SK-N-SH treated with all-trans-retinoic acid at 6 μM for 48 hours (cell line): ENCODE data around the gene SLC30A10.
"Not testable (repeated sequence)": the region's sequence is repeated elsewhere in the genome, so short reads cannot be mapped to it uniquely, and the experiment has no call there.

Source experiments
- ATAC-seq: fragments of 200-7000 bp; cut with Tn5 transposase; 3 replicates; pipeline ENCODE4 v1.9.1; 2020; ENCODE audit warnings: mild to moderate bottlenecking, moderate library complexity
- ARNTL ChIP-seq: fragments of 450-650 bp; formaldehyde crosslinking; IDR thresholded peaks from 2 replicates; pipeline ENCODE4 v1.5.0; 2020; ENCODE audit warnings: low read depth, mild to moderate bottlenecking, moderate library complexity, borderline replicate concordance
- BACH2 ChIP-seq: fragments of 250-450 bp; sonication (Bioruptor Pico); IDR thresholded peaks from 2 replicates; pipeline ENCODE4 v1.9.0; 2021; ENCODE audit warnings: mild to moderate bottlenecking, borderline replicate concordance
- CSDC2 ChIP-seq: fragments of 250-450 bp; sonication (Bioruptor Pico); IDR thresholded peaks from 2 replicates; pipeline ENCODE4 v1.5.0; 2020; ENCODE audit warnings: mild to moderate bottlenecking, moderate library complexity
- ESRRG ChIP-seq: fragments of 250-450 bp; sonication (Bioruptor Pico); IDR thresholded peaks from 2 replicates; pipeline ENCODE4 v1.6.1; 2021; ENCODE audit warnings: mild to moderate bottlenecking
- GLIS3 ChIP-seq: fragments of 250-450 bp; sonication (Bioruptor Pico); IDR thresholded peaks from 2 replicates; pipeline ENCODE4 v1.5.0; 2020; ENCODE audit warnings: mild to moderate bottlenecking, moderate library complexity
- ISL1 ChIP-seq: fragments of 250-450 bp; sonication (Bioruptor Pico); IDR thresholded peaks from 2 replicates; pipeline ENCODE4 v2.1.2; 2022; ENCODE audit warnings: mild to moderate bottlenecking, moderate library complexity
- OSR1 ChIP-seq: fragments of 250-450 bp; sonication (Bioruptor Pico); IDR thresholded peaks from 2 replicates; pipeline ENCODE4 v1.8.0; 2022; ENCODE audit warnings: moderate library complexity, mild to moderate bottlenecking, inconsistent platforms
- PPARA ChIP-seq: fragments of 250-450 bp; sonication (Bioruptor Pico); IDR thresholded peaks from 2 replicates; pipeline ENCODE4 v1.5.0; 2020; ENCODE audit warnings: mild to moderate bottlenecking, borderline replicate concordance
- RARB ChIP-seq: fragments of 250-450 bp; sonication (Bioruptor Pico); IDR thresholded peaks from 2 replicates; pipeline ENCODE4 v1.8.0; 2021; ENCODE audit warnings: mild to moderate bottlenecking, moderate library complexity
- TCF4 ChIP-seq: fragments of 250-450 bp; sonication (Bioruptor Pico); IDR thresholded peaks from 2 replicates; pipeline ENCODE4 v1.8.0; 2021; ENCODE audit warnings: mild to moderate bottlenecking, moderate library complexity, borderline replicate concordance
- ZC3H10 ChIP-seq: fragments of 250-450 bp; sonication (Bioruptor Pico); IDR thresholded peaks from 2 replicates; pipeline ENCODE4 v1.5.1; 2021; ENCODE audit warnings: mild to moderate bottlenecking, moderate library complexity
- ZFP3 ChIP-seq: fragments of 250-450 bp; sonication (Bioruptor Pico); IDR thresholded peaks from 2 replicates; pipeline ENCODE4 v1.5.0; 2020; ENCODE audit warnings: mild to moderate bottlenecking, moderate library complexity
- ZNF565 ChIP-seq: fragments of 450-650 bp; formaldehyde crosslinking; conservative IDR thresholded peaks from 2 replicates; pipeline ENCODE4 v1.5.0; 2020; ENCODE audit warnings: low read depth, mild to moderate bottlenecking, moderate library complexity
- ZNF8 ChIP-seq: fragments of 450-650 bp; formaldehyde crosslinking; IDR thresholded peaks from 2 replicates; pipeline ENCODE4 v1.5.0; 2020; ENCODE audit warnings: mild to moderate bottlenecking, moderate library complexity
- TF ChIP-seq, protein P1 (sequence below): fragments of 250-450 bp; sonication (Bioruptor Pico); IDR thresholded peaks from 2 replicates; pipeline ENCODE4 v1.5.1; 2021; ENCODE audit warnings: mild to moderate bottlenecking, moderate library complexity
- TF ChIP-seq, protein P2 (sequence below): fragments of 250-450 bp; sonication (Bioruptor Pico); IDR thresholded peaks from 2 replicates; pipeline ENCODE4 v1.8.0; 2020; ENCODE audit warnings: mild to moderate bottlenecking, moderate library complexity, borderline replicate concordance
- TF ChIP-seq, protein P3 (sequence below): fragments of 250-450 bp; sonication (Bioruptor Pico); IDR thresholded peaks from 2 replicates; pipeline ENCODE4 v1.8.0; 2021; ENCODE audit warnings: low read depth, mild to moderate bottlenecking, moderate library complexity, borderline replicate concordance
- TF ChIP-seq, protein P4 (sequence below): fragments of 250-450 bp; sonication (Bioruptor Pico); IDR thresholded peaks from 2 replicates; pipeline ENCODE4 v1.5.1; 2020; ENCODE audit warnings: low read depth, mild to moderate bottlenecking, moderate library complexity

Gene SLC30A10

DNA sequence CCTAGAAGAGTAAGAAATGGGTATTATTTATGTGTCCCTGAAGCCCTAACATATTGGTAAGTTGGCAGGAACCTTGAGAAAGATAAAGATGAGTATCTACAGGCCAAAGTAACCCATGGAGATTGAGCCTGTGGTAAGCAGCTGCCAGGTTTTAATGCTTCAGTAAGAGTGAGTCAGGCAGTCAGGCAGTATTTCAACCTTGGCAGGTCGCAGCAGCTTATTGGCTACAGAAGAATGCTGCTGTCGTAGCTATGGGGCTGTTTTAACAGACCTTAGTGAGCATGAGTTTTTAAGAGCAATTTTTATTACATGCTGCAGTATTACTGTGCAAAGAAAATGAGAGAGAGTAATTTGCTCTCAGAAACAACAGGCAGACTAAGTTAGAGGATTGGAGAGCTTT is 10.3 kb upstream of the SLC30A10 start (continued):
- TF ChIP-seq, protein P1, sequence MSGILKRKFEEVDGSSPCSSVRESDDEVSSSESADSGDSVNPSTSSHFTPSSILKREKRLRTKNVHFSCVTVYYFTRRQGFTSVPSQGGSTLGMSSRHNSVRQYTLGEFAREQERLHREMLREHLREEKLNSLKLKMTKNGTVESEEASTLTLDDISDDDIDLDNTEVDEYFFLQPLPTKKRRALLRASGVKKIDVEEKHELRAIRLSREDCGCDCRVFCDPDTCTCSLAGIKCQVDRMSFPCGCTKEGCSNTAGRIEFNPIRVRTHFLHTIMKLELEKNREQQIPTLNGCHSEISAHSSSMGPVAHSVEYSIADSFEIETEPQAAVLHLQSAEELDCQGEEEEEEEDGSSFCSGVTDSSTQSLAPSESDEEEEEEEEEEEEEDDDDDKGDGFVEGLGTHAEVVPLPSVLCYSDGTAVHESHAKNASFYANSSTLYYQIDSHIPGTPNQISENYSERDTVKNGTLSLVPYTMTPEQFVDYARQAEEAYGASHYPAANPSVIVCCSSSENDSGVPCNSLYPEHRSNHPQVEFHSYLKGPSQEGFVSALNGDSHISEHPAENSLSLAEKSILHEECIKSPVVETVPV (CRISPR knock-in tag) = no peak
- TF ChIP-seq OSR1 (CRISPR knock-in tag) = no peak
- peak; percentile 71; the same call in 1 of the 2 replicates for TF ChIP-seq ZNF8 (CRISPR knock-in tag)
- TF ChIP-seq CSDC2 (CRISPR knock-in tag) = no peak
- TF ChIP-seq GLIS3 (CRISPR knock-in tag) = no peak
- TF ChIP-seq, protein P2, sequence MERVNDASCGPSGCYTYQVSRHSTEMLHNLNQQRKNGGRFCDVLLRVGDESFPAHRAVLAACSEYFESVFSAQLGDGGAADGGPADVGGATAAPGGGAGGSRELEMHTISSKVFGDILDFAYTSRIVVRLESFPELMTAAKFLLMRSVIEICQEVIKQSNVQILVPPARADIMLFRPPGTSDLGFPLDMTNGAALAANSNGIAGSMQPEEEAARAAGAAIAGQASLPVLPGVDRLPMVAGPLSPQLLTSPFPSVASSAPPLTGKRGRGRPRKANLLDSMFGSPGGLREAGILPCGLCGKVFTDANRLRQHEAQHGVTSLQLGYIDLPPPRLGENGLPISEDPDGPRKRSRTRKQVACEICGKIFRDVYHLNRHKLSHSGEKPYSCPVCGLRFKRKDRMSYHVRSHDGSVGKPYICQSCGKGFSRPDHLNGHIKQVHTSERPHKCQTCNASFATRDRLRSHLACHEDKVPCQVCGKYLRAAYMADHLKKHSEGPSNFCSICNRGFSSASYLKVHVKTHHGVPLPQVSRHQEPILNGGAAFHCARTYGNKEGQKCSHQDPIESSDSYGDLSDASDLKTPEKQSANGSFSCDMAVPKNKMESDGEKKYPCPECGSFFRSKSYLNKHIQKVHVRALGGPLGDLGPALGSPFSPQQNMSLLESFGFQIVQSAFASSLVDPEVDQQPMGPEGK (CRISPR knock-in tag) = 0 out of 2 replicates have a peak, but pooled peaks have one; percentile 30
- TF ChIP-seq ISL1 = peak; percentile 92
- no peak for TF ChIP-seq ARNTL (CRISPR knock-in tag)

DNA sequence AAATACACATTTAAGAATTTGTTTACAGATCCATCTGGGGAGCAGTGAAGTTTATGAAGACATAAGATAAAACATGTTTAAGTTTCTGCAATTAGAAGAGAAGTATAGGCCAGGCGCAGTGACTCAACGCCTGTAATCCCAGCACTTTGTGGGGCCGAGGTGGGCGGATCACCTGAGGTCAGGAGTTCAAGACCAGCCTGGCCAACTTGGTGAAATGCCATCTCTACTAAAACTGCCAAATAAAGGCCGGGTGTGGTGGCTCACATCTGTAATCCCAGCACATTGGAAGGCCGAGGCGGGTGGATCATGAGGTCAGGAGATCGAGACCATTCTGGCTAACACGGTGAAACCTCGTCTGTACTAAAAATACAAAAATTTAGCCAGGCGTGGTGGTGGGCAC is 5.4 kb upstream of the SLC30A10 start:
- not testable (repeated sequence) for ATAC-seq

DNA sequence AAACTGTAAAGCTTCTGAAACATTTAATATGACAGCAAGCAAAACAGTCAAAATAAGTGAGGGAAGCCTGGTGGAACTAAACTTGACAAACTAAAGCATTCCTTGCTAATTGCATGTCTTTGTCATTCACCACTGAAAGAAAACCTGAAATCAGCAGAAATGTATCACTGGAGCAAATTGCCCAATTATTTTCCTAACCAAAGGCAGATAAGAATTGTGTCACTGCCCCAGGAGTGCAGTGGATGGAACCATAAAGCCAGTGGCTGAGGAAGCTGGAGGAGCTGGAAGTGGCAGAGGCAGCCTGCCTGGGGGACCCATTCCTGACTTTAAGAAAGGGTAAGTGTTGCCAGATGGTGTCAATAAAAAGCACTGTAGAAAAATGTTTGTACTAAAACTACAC is 2.7 kb upstream of the SLC30A10 start:
- ATAC-seq = no peak
- TF ChIP-seq, protein P3, sequence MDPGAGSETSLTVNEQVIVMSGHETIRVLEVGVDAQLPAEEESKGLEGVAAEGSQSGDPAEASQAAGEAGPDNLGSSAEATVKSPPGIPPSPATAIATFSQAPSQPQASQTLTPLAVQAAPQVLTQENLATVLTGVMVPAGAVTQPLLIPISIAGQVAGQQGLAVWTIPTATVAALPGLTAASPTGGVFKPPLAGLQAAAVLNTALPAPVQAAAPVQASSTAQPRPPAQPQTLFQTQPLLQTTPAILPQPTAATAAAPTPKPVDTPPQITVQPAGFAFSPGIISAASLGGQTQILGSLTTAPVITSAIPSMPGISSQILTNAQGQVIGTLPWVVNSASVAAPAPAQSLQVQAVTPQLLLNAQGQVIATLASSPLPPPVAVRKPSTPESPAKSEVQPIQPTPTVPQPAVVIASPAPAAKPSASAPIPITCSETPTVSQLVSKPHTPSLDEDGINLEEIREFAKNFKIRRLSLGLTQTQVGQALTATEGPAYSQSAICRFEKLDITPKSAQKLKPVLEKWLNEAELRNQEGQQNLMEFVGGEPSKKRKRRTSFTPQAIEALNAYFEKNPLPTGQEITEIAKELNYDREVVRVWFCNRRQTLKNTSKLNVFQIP (CRISPR knock-in tag) = no peak
- TF ChIP-seq ARNTL (CRISPR knock-in tag) = no peak
- no peak for TF ChIP-seq RARB (CRISPR knock-in tag)
- TF ChIP-seq, protein P1 (CRISPR knock-in tag) = no peak
- TF ChIP-seq ZFP3 (CRISPR knock-in tag) = no peak
- no peak for TF ChIP-seq ZC3H10 (CRISPR knock-in tag)

DNA sequence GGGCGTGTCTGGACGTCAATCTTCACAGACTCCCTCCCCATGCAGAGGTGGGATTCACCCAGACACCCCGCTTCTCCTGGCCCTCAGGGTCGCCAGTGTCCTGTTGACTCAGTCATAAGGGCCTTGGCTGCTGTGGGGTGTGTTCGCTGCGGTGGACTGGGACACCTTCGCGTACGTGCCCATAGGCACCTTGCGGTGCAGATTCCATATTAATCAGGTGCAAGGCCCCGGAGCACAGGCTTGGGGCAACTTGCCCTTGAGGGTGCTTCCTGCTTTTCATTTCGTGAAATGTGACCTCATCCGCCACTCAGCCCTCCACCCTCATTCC is 398 bp upstream of the SLC30A10 start:
- TF ChIP-seq ESRRG (CRISPR knock-in tag) (no peak), ZNF8 (CRISPR knock-in tag) (no peak), TCF4 (CRISPR knock-in tag) (no peak), ZC3H10 (CRISPR knock-in tag) (no peak), OSR1 (CRISPR knock-in tag) (no peak), GLIS3 (CRISPR knock-in tag) (no peak), BACH2 (CRISPR knock-in tag) (no peak), PPARA (CRISPR knock-in tag) (no peak), ZNF565 (no peak), ISL1 (no peak)
- TF ChIP-seq, protein P3 (CRISPR knock-in tag) = no peak
- TF ChIP-seq, protein P2 (CRISPR knock-in tag) = no peak
- TF ChIP-seq, protein P4, sequence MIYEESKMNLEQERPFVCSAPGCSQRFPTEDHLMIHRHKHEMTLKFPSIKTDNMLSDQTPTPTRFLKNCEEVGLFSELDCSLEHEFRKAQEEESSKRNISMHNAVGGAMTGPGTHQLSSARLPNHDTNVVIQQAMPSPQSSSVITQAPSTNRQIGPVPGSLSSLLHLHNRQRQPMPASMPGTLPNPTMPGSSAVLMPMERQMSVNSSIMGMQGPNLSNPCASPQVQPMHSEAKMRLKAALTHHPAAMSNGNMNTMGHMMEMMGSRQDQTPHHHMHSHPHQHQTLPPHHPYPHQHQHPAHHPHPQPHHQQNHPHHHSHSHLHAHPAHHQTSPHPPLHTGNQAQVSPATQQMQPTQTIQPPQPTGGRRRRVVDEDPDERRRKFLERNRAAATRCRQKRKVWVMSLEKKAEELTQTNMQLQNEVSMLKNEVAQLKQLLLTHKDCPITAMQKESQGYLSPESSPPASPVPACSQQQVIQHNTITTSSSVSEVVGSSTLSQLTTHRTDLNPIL (CRISPR knock-in tag) = no peak
- no peak; the same call in 2 of the 3 replicates for ATAC-seq
